Uterus (tissue), 4 donors: ENCODE results near the gene UNCX. TPM values are rescaled to one million over a fixed set of nuclear protein-coding genes. Genes with fewer than 3 reads are reported as not detected.

ENCODE experiments used
- DNase-seq, 2 donors: peaks; one replicate each; pipeline ENCODE4 v3.0.0-alpha.2; 2019 to 2020
- H3K27ac ChIP-seq, 2 donors: fragments of 200-600 bp; sonication (generic); 1 replicate in 1 of 2; 2 replicates in 1 of 2; pipeline ENCODE4 v1.5.1; 2016 to 2018
- H3K27me3 ChIP-seq, 2 donors: fragments of 200-600 bp; sonication (generic); one replicate each; pipeline ENCODE4 v1.5.1; 2018 to 2019; ENCODE audit warnings: control low read depth in 1 of 2
- H3K36me3 ChIP-seq, 2 donors: fragments of 200-600 bp; sonication (generic); one replicate each; pipeline ENCODE4 v1.5.1; 2019; ENCODE audit warnings: control low read depth in 1 of 2
- H3K4me1 ChIP-seq, 2 donors: fragments of 200-600 bp; sonication (generic); one replicate each; pipeline ENCODE4 v1.5.1; 2018 to 2019; ENCODE audit warnings: control low read depth in 1 of 2
- H3K4me3 ChIP-seq, 2 donors: fragments of 200-600 bp; sonication (generic); 1 replicate in 1 of 2; 2 replicates in 1 of 2; pipeline ENCODE4 v1.5.1; 2018 to 2019; ENCODE audit warnings: mild to moderate bottlenecking in 1 of 2
- H3K9me3 ChIP-seq, 2 donors: fragments of 200-600 bp; sonication (generic); one replicate each; pipeline ENCODE4 v1.5.1; 2019; ENCODE audit warnings: control low read depth in 1 of 2
- CTCF ChIP-seq, 4 experiments: fragments of 200-600 bp in 2 of 4; fragments of 450-650 bp in 2 of 4; sonication (generic) in 2 of 4; IDR thresholded peaks; one replicate each; pipeline ENCODE4 v1.5.1; 2016 to 2019; ENCODE audit warnings: antibody characterized with exemption in 4 of 4, mild to moderate bottlenecking in 2 of 4, moderate library complexity in 1 of 4
- POLR2A ChIP-seq, 2 donors: fragments of 450-650 bp; IDR thresholded peaks; one replicate each; pipeline ENCODE4 v1.6.1; 2016; ENCODE audit warnings: antibody characterized with exemption in 2 of 2, mild to moderate bottlenecking in 1 of 2, moderate library complexity in 1 of 2
- intact Hi-C: fragments of 100-400 bp; cut with DNase I; formaldehyde crosslinking; loops from one replicate; pipeline ENCODE4 v1.15.1; 2023; ENCODE audit warnings: low total_unique reads
- total RNA-seq, 4 donors: library from RNA; depleted of rRNA in 3 of 4; stranded (reverse); fragments of >200 nt in 3 of 4; gene quantifications; one replicate each; pipeline versions ENCODE4 v1.1.0 to v1.2.4, GENCODE V29; 2014 to 2023
- donor health status: DM: yes; HTN: yes; CAD: no.

UNCX gene
- total RNA-seq, 4 donors from 2014 or later = not detected

GRCh38 chr7:1274121-1274875, 41.6 kb downstream of the UNCX start:
- TF ChIP-seq CTCF (IDR thresholded peaks at IDR 0.05) = no peak
- TF ChIP-seq POLR2A (IDR thresholded peaks at IDR 0.05) = no peak
- no peaks in the 10 kb centered on the region for H3K4me1 ChIP-seq
- no peak overlapping the region for H3K4me3 ChIP-seq
- intact Hi-C loops = no loop called here
- no peaks in the 10 kb centered on the region for H3K36me3 ChIP-seq
- H3K27me3 ChIP-seq = peaks cover 0 to 16% of the 10 kb centered on the region in 2 donors
- H3K9me3 ChIP-seq = no peaks in the 10 kb centered on the region
- no peak overlapping the region for H3K27ac ChIP-seq
- DNase-seq = no peak

GRCh38 chr7:1274876-1275375, 42.3 kb downstream of the UNCX start:
- H3K9me3 ChIP-seq = no peaks in the 10 kb centered on the region
- DNase-seq = no peak
- peaks cover 0 to 14% of the 10 kb centered on the region in 2 donors for H3K27me3 ChIP-seq
- H3K36me3 ChIP-seq = no peaks in the 10 kb centered on the region
- no peaks in the 10 kb centered on the region for H3K4me1 ChIP-seq
- intact Hi-C loops = no loop called here
- no peak overlapping the region for H3K27ac ChIP-seq
- no peak overlapping the region for H3K4me3 ChIP-seq
- TF ChIP-seq POLR2A (IDR thresholded peaks at IDR 0.05) (no peak), CTCF (IDR thresholded peaks at IDR 0.05) (no peak)

- Histone ChIP-seq H3K27ac (no peak overlapping the region), H3K36me3 (no peaks in the 10 kb centered on the region), H3K27me3 (peaks cover 0 to 11% of the 10 kb centered on the region in 2 donors), H3K4me3 (no peak overlapping the region), H3K9me3 (no peaks in the 10 kb centered on the region), H3K4me1 (no peaks in the 10 kb centered on the region)
- TF ChIP-seq CTCF (IDR thresholded peaks at IDR 0.05) (no peak), POLR2A (IDR thresholded peaks at IDR 0.05) (no peak)
- intact Hi-C loops = no loop called here
- no peak for DNase-seq
Observed at GRCh38 chr7:1275451-1276381, 43.0 kb downstream of the UNCX start.

DNA sequence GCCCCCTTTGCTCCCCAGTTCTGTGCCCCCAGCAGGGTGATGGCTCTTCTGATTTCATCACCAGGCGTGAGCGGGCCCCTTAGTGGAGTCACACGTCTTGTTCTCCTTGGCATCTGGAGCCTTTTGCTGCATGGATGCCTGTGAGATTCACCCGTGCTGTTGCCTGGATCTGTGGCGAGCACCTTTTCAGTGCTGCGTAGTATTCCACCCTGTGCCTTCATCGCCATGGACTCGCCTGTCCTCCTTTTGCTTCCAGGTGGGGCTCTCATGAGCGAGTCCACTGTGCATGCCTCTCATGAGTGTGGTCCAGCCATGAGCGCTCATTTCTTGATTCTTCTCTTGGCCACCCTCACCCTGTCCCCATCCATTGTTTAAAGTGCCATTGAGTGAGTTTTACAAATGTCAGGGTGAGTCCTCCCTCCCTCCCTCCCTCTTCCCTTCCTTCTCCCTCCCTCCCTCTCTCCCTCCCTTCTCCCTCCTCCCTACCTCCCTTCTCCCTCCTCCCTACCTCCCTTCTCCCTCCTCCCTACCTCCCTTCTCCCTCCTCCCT, 44.0 kb downstream of the UNCX start:
- no peak for DNase-seq
- Histone ChIP-seq H3K4me1 (no peaks in the 10 kb centered on the region), H3K36me3 (no peaks in the 10 kb centered on the region), H3K4me3 (no peak overlapping the region), H3K9me3 (no peaks in the 10 kb centered on the region), H3K27me3 (peaks cover 0 to 11% of the 10 kb centered on the region in 2 donors), H3K27ac (no peak overlapping the region)
- TF ChIP-seq CTCF (IDR thresholded peaks at IDR 0.05) = no peak
- TF ChIP-seq POLR2A (IDR thresholded peaks at IDR 0.05) = no peak
- intact Hi-C loops = no loop called here
